B cell (primary cell): ENCODE measurements around the gene MORC4. TPM values are rescaled to one million over a fixed set of nuclear protein-coding genes. Genes with fewer than 3 reads are reported as not detected.

Source experiments
- ATAC-seq: fragments of 200-7000 bp; cut with Tn5 transposase; one replicate; pipeline ENCODE4 v1.10.0; 2021; ENCODE audit warnings: low read depth, mild to moderate bottlenecking, moderate number of reproducible peaks, moderate library complexity
- CTCF ChIA-PET: fragments of 350-600 bp; sonication (Branson Sonifier 250); formaldehyde crosslinking; loops from one replicate; lab custom pipeline; 2021; ENCODE audit warnings: antibody characterized with exemption, inconsistent platforms; lab: Charles Lee
- POLR2A ChIA-PET: fragments of 350-600 bp; sonication (Branson Sonifier 250); formaldehyde crosslinking; loops from one replicate; lab custom pipeline; 2021; ENCODE audit warnings: antibody characterized with exemption; lab: Charles Lee
- DNase-seq: peaks from one replicate; pipeline ENCODE4 v3.0.0; 2013
- H2AFZ ChIP-seq: 2 replicates; pipeline ENCODE4 v1.6.1; 2012; ENCODE audit warnings: mild to moderate bottlenecking, low read depth, low read length; ENCODE audit not compliant: insufficient read depth, poor library complexity, severe bottlenecking
- H3K27ac ChIP-seq, 2 donors: 1 replicate in 1 of 2; 2 replicates in 1 of 2; pipeline ENCODE4 v1.5.1; 2012 to 2013; ENCODE audit warnings: low read length in 2 of 2, mild to moderate bottlenecking in 2 of 2, moderate library complexity in 1 of 2
- H3K27me3 ChIP-seq, 4 experiments: fragments of 200-600 bp in 1 of 4; sonication (generic) in 1 of 4; replicated peaks in 1 of 4; 1 replicate in 2 of 4; 2 replicates in 2 of 4; pipeline versions ENCODE4 v1.6.1 to v1.7.0; 2013 to 2016; ENCODE audit warnings: low read length in 3 of 4, mild to moderate bottlenecking in 2 of 4, mixed read lengths in 1 of 4, moderate library complexity in 1 of 4; ENCODE audit not compliant: insufficient read depth in 4 of 4, control insufficient read depth in 3 of 4; ENCODE audit errors: control extremely low read depth in 1 of 4
- H3K36me3 ChIP-seq, 2 experiments: replicated peaks in 1 of 2; 1 replicate in 1 of 2; 2 replicates in 1 of 2; pipeline versions ENCODE4 v1.6.1 to v1.7.1; 2013; ENCODE audit warnings: low read length in 1 of 2; ENCODE audit not compliant: insufficient read depth in 2 of 2, control insufficient read depth in 1 of 2; ENCODE audit errors: control extremely low read depth in 1 of 2, extremely low read depth in 1 of 2
- H3K4me1 ChIP-seq, 2 donors: fragments of 200-600 bp in 1 of 2; sonication (generic) in 1 of 2; 1 replicate in 1 of 2; 2 replicates in 1 of 2; pipeline versions ENCODE4 v1.5.1 to v1.6.1; 2013 to 2017; ENCODE audit warnings: low read length in 2 of 2; ENCODE audit not compliant: control insufficient read depth in 2 of 2, insufficient read depth in 2 of 2
- H3K4me2 ChIP-seq: replicated peaks from 2 replicates; pipeline ENCODE3; 2012; ENCODE audit warnings: mild to moderate bottlenecking, low read depth, low read length; ENCODE audit not compliant: poor library complexity, severe bottlenecking
- H3K4me3 ChIP-seq, 5 experiments: fragments of 200-600 bp in 1 of 5; sonication (generic) in 1 of 5; 1 replicate in 3 of 5; 2 replicates in 2 of 5; pipeline versions ENCODE4 v1.5.1 to v1.7.0; 2011 to 2016; ENCODE audit warnings: low read length in 4 of 5, mild to moderate bottlenecking in 4 of 5, low read depth in 2 of 5, control low read depth in 1 of 5, moderate library complexity in 1 of 5; ENCODE audit not compliant: insufficient read depth in 1 of 5; ENCODE audit errors: control extremely low read depth in 1 of 5, extremely low read depth in 1 of 5
- H3K79me2 ChIP-seq: fragments of 200-600 bp; sonication (generic); one replicate; pipeline ENCODE4 v1.6.0; 2016; ENCODE audit warnings: low read length; ENCODE audit not compliant: control insufficient read depth, insufficient read depth
- H3K9ac ChIP-seq: fragments of 200-600 bp; sonication (generic); 2 replicates; pipeline ENCODE4 v1.6.1; 2017; ENCODE audit warnings: mild to moderate bottlenecking, low read length, moderate library complexity
- H3K9me3 ChIP-seq, 3 donors: one replicate each; pipeline versions ENCODE4 v1.6.1 to v1.7.1; 2013; ENCODE audit warnings: low read length in 2 of 3; ENCODE audit not compliant: control insufficient read depth in 2 of 3, insufficient read depth in 1 of 3; ENCODE audit errors: control extremely low read depth in 1 of 3
- H4K20me1 ChIP-seq: 2 replicates; pipeline ENCODE4 v1.6.0; 2012; ENCODE audit warnings: mild to moderate bottlenecking, low read length; ENCODE audit not compliant: insufficient read depth, control insufficient read depth, poor library complexity, severe bottlenecking
- H3K27ac Mint-ChIP-seq: one replicate; pipeline ENCODE4 v1.8.0; 2021; ENCODE audit warnings: mixed read lengths
- H3K27me3 Mint-ChIP-seq: one replicate; pipeline ENCODE4 v1.8.0; 2021; ENCODE audit warnings: mixed read lengths
- H3K4me1 Mint-ChIP-seq: one replicate; pipeline ENCODE4 v1.8.0; 2021; ENCODE audit warnings: mixed read lengths
- H3K4me3 Mint-ChIP-seq: one replicate; pipeline ENCODE4 v1.8.0; 2021; ENCODE audit warnings: mixed read lengths
- H3K9me3 Mint-ChIP-seq: one replicate; pipeline ENCODE4 v1.8.0; 2022; ENCODE audit warnings: mixed read lengths; ENCODE audit not compliant: insufficient read depth
- EZH2 ChIP-seq: IDR thresholded peaks from 2 replicates; pipeline ENCODE4 v1.6.1; 2012; ENCODE audit warnings: borderline replicate concordance, low read depth, mild to moderate bottlenecking, moderate library complexity, low read length; ENCODE audit not compliant: insufficient read depth, poor library complexity, severe bottlenecking
- WGBS: methylation state at CpG from one replicate; pipeline ENCODE4 v1.1.5; 2013; ENCODE audit warnings: missing lambda C conversion rate; ENCODE audit not compliant: insufficient coverage; 5-methylcytosine and 5-hydroxymethylcytosine counted together
- intact Hi-C: fragments of 100-400 bp; cut with micrococcal nuclease; formaldehyde crosslinking; loops from one replicate; pipeline ENCODE4 v1.10.0; 2022
- polyA plus RNA-seq: library from polyadenylated mRNA; depleted of rRNA; stranded (reverse); fragments of >200 nt; gene quantifications from 2 replicates; pipeline ENCODE4 v1.2.3, GENCODE V29; 2012
- total RNA-seq, 2 donors: library from RNA; stranded (reverse); fragments of 120-200 nt in 1 of 2; gene quantifications; 1 replicate in 1 of 2; 2 replicates in 1 of 2; pipeline versions ENCODE4 v1.2.3 to v1.2.4, GENCODE V29; 2013 to 2022
- TF ChIP-seq, protein P1 (sequence below): fragments of 200-600 bp; IDR thresholded peaks from one replicate; pipeline ENCODE4 v1.8.0; 2022; ENCODE audit warnings: antibody characterized with exemption, mild to moderate bottlenecking

Gene MORC4
- total and polyA plus RNA-seq, 2 donors (not counting 1 experiment from before 2014, with no cell fraction given): 1.1 to 6.3 TPM

DNA sequence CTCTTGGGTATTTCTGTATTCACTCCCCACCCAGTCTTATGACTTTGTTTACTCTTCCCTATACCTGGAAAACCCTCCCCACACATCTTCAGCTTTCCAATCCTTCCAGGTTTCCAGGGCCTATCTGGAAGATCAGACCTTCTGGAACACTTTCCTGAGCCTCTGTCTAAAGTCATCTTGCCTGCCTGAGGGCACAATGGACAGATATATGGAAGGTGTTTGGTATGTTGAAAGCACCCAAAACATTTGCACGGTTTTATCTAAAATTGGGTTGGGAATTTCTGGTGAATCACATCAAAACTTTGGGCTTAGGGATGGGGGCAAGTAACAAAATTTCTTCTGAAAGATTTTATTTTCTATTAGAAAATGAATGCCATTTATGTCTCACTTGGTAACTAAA, 63.8 kb downstream of the MORC4 start:
- Mint-ChIP-seq H3K4me3 (no peak overlapping the region), H3K4me1 (no peaks in the 10 kb centered on the region), H3K9me3 (no peaks in the 10 kb centered on the region), H3K27ac (no peak overlapping the region), H3K27me3 (no peaks in the 10 kb centered on the region)
- Histone ChIP-seq H3K27me3 (no peaks in the 10 kb centered on the region), H4K20me1 (no peaks in the 10 kb centered on the region), H3K36me3 (no peaks in the 10 kb centered on the region), H3K4me3 (no peak overlapping the region), H3K79me2 (no peaks in the 10 kb centered on the region), H3K27ac (no peak overlapping the region), H3K9me3 (no peaks in the 10 kb centered on the region), H3K4me2 (no peak overlapping the region), H2AFZ (no peak overlapping the region), H3K9ac (no peak overlapping the region), H3K4me1 (no peaks in the 10 kb centered on the region)
- DNase-seq: no peak
- POLR2A ChIA-PET: no interaction called here
- no CpG with 5 or more reads among the region's 1 CpG for WGBS
- CTCF ChIA-PET: no interaction called here
- intact Hi-C loops: no loop called here
- TF ChIP-seq EZH2: no peak
- TF ChIP-seq, protein P1, sequence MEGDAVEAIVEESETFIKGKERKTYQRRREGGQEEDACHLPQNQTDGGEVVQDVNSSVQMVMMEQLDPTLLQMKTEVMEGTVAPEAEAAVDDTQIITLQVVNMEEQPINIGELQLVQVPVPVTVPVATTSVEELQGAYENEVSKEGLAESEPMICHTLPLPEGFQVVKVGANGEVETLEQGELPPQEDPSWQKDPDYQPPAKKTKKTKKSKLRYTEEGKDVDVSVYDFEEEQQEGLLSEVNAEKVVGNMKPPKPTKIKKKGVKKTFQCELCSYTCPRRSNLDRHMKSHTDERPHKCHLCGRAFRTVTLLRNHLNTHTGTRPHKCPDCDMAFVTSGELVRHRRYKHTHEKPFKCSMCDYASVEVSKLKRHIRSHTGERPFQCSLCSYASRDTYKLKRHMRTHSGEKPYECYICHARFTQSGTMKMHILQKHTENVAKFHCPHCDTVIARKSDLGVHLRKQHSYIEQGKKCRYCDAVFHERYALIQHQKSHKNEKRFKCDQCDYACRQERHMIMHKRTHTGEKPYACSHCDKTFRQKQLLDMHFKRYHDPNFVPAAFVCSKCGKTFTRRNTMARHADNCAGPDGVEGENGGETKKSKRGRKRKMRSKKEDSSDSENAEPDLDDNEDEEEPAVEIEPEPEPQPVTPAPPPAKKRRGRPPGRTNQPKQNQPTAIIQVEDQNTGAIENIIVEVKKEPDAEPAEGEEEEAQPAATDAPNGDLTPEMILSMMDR: no peak
- no peak for ATAC-seq

DNA sequence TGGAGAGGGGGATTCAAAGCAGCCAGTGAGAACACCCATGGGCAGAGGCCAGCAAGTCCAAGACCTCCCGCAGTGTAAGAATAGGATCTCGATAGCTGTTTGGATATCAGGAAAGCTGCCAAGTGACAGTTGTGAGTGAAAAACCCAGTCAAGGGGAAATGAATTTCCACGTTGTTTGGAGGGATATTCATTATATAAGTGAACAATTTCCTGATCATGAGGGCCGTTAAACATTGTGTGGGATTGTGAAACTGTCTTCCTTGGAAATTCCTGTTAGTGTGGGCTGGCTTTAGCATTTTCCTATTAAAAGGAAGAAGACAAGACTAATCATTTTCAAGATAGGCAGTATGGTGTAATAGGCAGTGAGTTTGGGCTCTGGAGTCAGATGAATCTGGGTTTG, 64.8 kb downstream of the MORC4 start:
- ATAC-seq (no peak), DNase-seq (no peak)
- no peak overlapping the region for H3K27ac ChIP-seq
- ChIA-PET POLR2A (no interaction called here), CTCF (no interaction called here)
- 82% methylated on average over 2 of the region's 4 CpGs for WGBS
- no peaks in the 10 kb centered on the region for H3K9me3 ChIP-seq
- Mint-ChIP-seq H3K4me3 (no peak overlapping the region), H3K27me3 (no peaks in the 10 kb centered on the region), H3K27ac (no peak overlapping the region), H3K4me1 (no peaks in the 10 kb centered on the region), H3K9me3 (no peaks in the 10 kb centered on the region)
- H3K79me2 ChIP-seq: no peaks in the 10 kb centered on the region
- intact Hi-C loops: no loop called here
- no peaks in the 10 kb centered on the region for H3K36me3 ChIP-seq
- H3K9ac ChIP-seq: no peak overlapping the region
- H3K4me1 ChIP-seq: no peaks in the 10 kb centered on the region
- no peaks in the 10 kb centered on the region for H3K27me3 ChIP-seq
- H4K20me1 ChIP-seq: no peaks in the 10 kb centered on the region
- H2AFZ ChIP-seq: no peak overlapping the region
- H3K4me3 ChIP-seq: no peak overlapping the region
- TF ChIP-seq EZH2: no peak
- TF ChIP-seq, protein P1: no peak
- H3K4me2 ChIP-seq: no peak overlapping the region
